H9 (cell line): ENCODE data around the gene TSPEAR. TPM values are rescaled to one million over a fixed set of nuclear protein-coding genes. Genes with fewer than 3 reads are reported as not detected.

Source experiments
- DNase-seq: peaks from one replicate; pipeline ENCODE4 v3.0.0-alpha.2; 2017
- H2AFZ ChIP-seq: one replicate; pipeline ENCODE4 v1.6.1; 2013; ENCODE audit warnings: mild to moderate bottlenecking, low read length, control low read depth, moderate library complexity
- H2AK5ac ChIP-seq: 2 replicates; pipeline ENCODE4 v1.6.1; 2013; ENCODE audit warnings: low read length, control low read depth, mixed read lengths; ENCODE audit not compliant: insufficient read length
- H2BK120ac ChIP-seq: one replicate; pipeline ENCODE4 v1.6.1; 2013; ENCODE audit warnings: low read depth, mild to moderate bottlenecking, low read length, control low read depth, inconsistent platforms; ENCODE audit not compliant: poor library complexity, severe bottlenecking
- H2BK12ac ChIP-seq: 2 replicates; pipeline ENCODE4 v1.6.1; 2013; ENCODE audit warnings: low read length, control low read depth, mixed read lengths, low read depth; ENCODE audit not compliant: insufficient read length
- H2BK15ac ChIP-seq: 2 replicates; pipeline ENCODE4 v1.6.1; 2013; ENCODE audit warnings: low read depth, low read length, control low read depth
- H2BK20ac ChIP-seq: one replicate; pipeline ENCODE4 v1.6.1; 2013; ENCODE audit warnings: low read depth, mild to moderate bottlenecking, low read length, control low read depth, inconsistent platforms; ENCODE audit not compliant: poor library complexity, severe bottlenecking
- H2BK5ac ChIP-seq: 2 replicates; pipeline ENCODE4 v1.6.1; 2013; ENCODE audit warnings: low read length, control low read depth, mixed read lengths; ENCODE audit not compliant: insufficient read length
- H3K14ac ChIP-seq: 2 replicates; pipeline ENCODE4 v1.6.1; 2013; ENCODE audit warnings: low read length, control low read depth; ENCODE audit not compliant: insufficient read depth
- H3K18ac ChIP-seq: 2 replicates; pipeline ENCODE4 v1.6.1; 2013; ENCODE audit warnings: low read depth, mild to moderate bottlenecking, mixed read lengths, low read length, control low read depth; ENCODE audit not compliant: insufficient read length
- H3K23ac ChIP-seq: 2 replicates; pipeline ENCODE4 v1.6.1; 2013; ENCODE audit warnings: low read length, control low read depth, mixed read lengths, low read depth; ENCODE audit not compliant: insufficient read length
- H3K23me2 ChIP-seq: 2 replicates; pipeline ENCODE4 v1.6.1; 2013; ENCODE audit warnings: low read depth, mild to moderate bottlenecking, mixed read lengths, low read length, control low read depth; ENCODE audit not compliant: insufficient read length, poor library complexity, severe bottlenecking
- H3K27ac ChIP-seq: 2 replicates; pipeline ENCODE4 v1.5.1; 2013; ENCODE audit warnings: low read length, control low read depth, mixed read lengths, low read depth; ENCODE audit not compliant: insufficient read length
- H3K27me3 ChIP-seq: 2 replicates; pipeline ENCODE4 v1.6.1; 2013; ENCODE audit warnings: low read length, control low read depth, inconsistent platforms; ENCODE audit not compliant: insufficient read depth
- H3K4ac ChIP-seq: 2 replicates; pipeline ENCODE4 v1.6.1; 2013; ENCODE audit warnings: low read depth, mild to moderate bottlenecking, control low read depth, inconsistent platforms, low read length, moderate library complexity
- H3K4me1 ChIP-seq: 2 replicates; pipeline ENCODE4 v1.6.1; 2013; ENCODE audit warnings: low read length, control low read depth, inconsistent platforms; ENCODE audit not compliant: insufficient read depth
- H3K4me2 ChIP-seq: 2 replicates; pipeline ENCODE4 v1.6.1; 2013; ENCODE audit warnings: low read length, control low read depth, mixed read lengths; ENCODE audit not compliant: insufficient read length, insufficient read depth
- H3K56ac ChIP-seq: 2 replicates; pipeline ENCODE4 v1.6.1; 2013; ENCODE audit warnings: low read depth, mild to moderate bottlenecking, mixed read lengths, low read length, control low read depth; ENCODE audit not compliant: insufficient read length
- H3K79me1 ChIP-seq: 2 replicates; pipeline ENCODE4 v1.6.1; 2013; ENCODE audit warnings: low read depth, mild to moderate bottlenecking, moderate library complexity, low read length, control low read depth, inconsistent platforms; ENCODE audit not compliant: insufficient read depth, poor library complexity, severe bottlenecking
- H3K79me2 ChIP-seq: 2 replicates; pipeline ENCODE4 v1.6.1; 2013; ENCODE audit warnings: low read length, control low read depth, inconsistent platforms; ENCODE audit not compliant: insufficient read depth
- H3K9ac ChIP-seq: 2 replicates; pipeline ENCODE4 v1.6.1; 2013; ENCODE audit warnings: low read length, control low read depth, mixed read lengths; ENCODE audit not compliant: insufficient read length; ENCODE audit errors: extremely low read depth
- H3K9me3 ChIP-seq: one replicate; pipeline ENCODE4 v1.6.1; 2013; ENCODE audit warnings: low read depth, low read length, inconsistent platforms; ENCODE audit not compliant: control insufficient read depth
- H3T11ph ChIP-seq: one replicate; pipeline ENCODE4 v1.6.1; 2013; ENCODE audit warnings: mild to moderate bottlenecking, low read length, control low read depth, inconsistent platforms
- H4K20me1 ChIP-seq: one replicate; pipeline ENCODE4 v1.6.1; 2013; ENCODE audit not compliant: control insufficient read depth, insufficient read length, insufficient read depth
- H4K5ac ChIP-seq: 2 replicates; pipeline ENCODE4 v1.6.1; 2013; ENCODE audit warnings: low read depth, mild to moderate bottlenecking, mixed read lengths, low read length, control low read depth; ENCODE audit not compliant: insufficient read length
- H4K8ac ChIP-seq: replicated peaks from 2 replicates; pipeline ENCODE4 v1.6.1; 2013; ENCODE audit warnings: low read length, control low read depth, mixed read lengths, low read depth; ENCODE audit not compliant: insufficient read length
- H4K91ac ChIP-seq: 2 replicates; pipeline ENCODE4 v1.6.1; 2013; ENCODE audit warnings: low read depth, mild to moderate bottlenecking, moderate library complexity, mixed read lengths, low read length, control low read depth; ENCODE audit not compliant: insufficient read length
- H3K27ac Mint-ChIP-seq, 3 experiments: 2 replicates in 2 of 3; 3 replicates in 1 of 3; pipeline ENCODE4 v1.8.0; 2020 to 2021; ENCODE audit warnings: mixed read lengths in 3 of 3, mild to moderate bottlenecking in 1 of 3, moderate library complexity in 1 of 3
- H3K27me3 Mint-ChIP-seq: 2 replicates; pipeline ENCODE4 v1.8.0; 2021; ENCODE audit warnings: low read depth, mild to moderate bottlenecking, moderate library complexity, mixed read lengths
- H3K36me3 Mint-ChIP-seq, 3 experiments: 2 replicates in 2 of 3; 3 replicates in 1 of 3; pipeline ENCODE4 v1.8.0; 2020 to 2021; ENCODE audit warnings: low read depth in 3 of 3, mixed read lengths in 3 of 3; ENCODE audit not compliant: insufficient read depth in 1 of 3
- H3K4me1 Mint-ChIP-seq, 2 experiments: 2 replicates each; pipeline ENCODE4 v1.8.0; 2020; ENCODE audit warnings: mixed read lengths in 2 of 2
- H3K4me3 Mint-ChIP-seq, 2 experiments: 2 replicates in 1 of 2; 3 replicates in 1 of 2; pipeline ENCODE4 v1.8.0; 2020 to 2021; ENCODE audit warnings: mild to moderate bottlenecking in 2 of 2, mixed read lengths in 2 of 2, moderate library complexity in 1 of 2
- H3K9me3 Mint-ChIP-seq, 2 experiments: 2 replicates in 1 of 2; 3 replicates in 1 of 2; pipeline ENCODE4 v1.8.0; 2020; ENCODE audit warnings: mild to moderate bottlenecking in 2 of 2, mixed read lengths in 2 of 2, moderate library complexity in 1 of 2
- WGBS: extraction: QIAGEN DNeasy Blood & Tissue Kit; methylation state at CpG from one replicate; pipeline ENCODE4 v1.1.7; 2013; ENCODE audit warnings: missing lambda C conversion rate, low lambda C conversion rate, mixed read lengths; ENCODE audit not compliant: insufficient read length; ENCODE audit errors: extremely low coverage; 5-methylcytosine and 5-hydroxymethylcytosine counted together
- total RNA-seq: library from RNA; stranded (reverse); gene quantifications from 2 replicates; pipeline ENCODE4 v1.2.1, GENCODE V29; 2021
- TF ChIP-seq, protein P1 (sequence below): fragments of 200-600 bp; sonication (generic); conservative IDR thresholded peaks from 3 replicates; pipeline ENCODE4 v1.8.0; 2021; ENCODE audit warnings: antibody characterized with exemption, mild to moderate bottlenecking

TSPEAR gene
- total RNA-seq, 1 experiment from 2014 or later: 1.3 TPM

DNA sequence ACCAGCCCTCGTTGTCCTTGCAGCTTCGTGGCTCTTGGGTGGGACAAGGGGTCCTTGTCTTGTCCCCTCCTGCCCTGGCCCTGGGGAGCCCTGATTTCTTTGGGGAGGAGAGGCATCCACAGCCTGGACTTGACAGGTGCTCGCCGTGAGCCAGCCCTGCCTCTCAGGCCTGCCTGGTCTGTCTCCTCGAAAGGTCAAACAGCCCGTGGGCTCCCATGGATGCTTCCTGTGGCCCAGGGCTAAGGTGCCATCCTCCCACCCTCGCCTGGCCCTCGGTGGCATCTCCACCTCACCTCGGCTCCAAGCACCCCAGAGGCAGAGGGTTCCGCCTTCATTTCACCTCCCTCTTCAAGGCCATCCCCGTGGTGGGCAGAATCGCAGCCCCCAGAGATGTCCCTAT, 247.0 kb downstream of the TSPEAR start:
- Mint-ChIP-seq H3K27ac (no peak overlapping the region), H3K27me3 (no peaks in the 10 kb centered on the region), H3K4me3 (no peak overlapping the region), H3K4me1 (peaks cover 0 to 8% of the 10 kb centered on the region in 2 experiments; a peak in 3 of 4 replicates), H3K9me3 (no peaks in the 10 kb centered on the region), H3K36me3 (no peaks in the 10 kb centered on the region)
- H3K23me2 ChIP-seq: no peaks in the 10 kb centered on the region
- no peak overlapping the region for H2BK15ac ChIP-seq
- H3K23ac ChIP-seq: no peak overlapping the region
- H3K18ac ChIP-seq: no peak overlapping the region
- H2BK12ac ChIP-seq: no peak overlapping the region
- H2BK20ac ChIP-seq: no peak overlapping the region
- H3K56ac ChIP-seq: no peak overlapping the region
- H3T11ph ChIP-seq: no peak overlapping the region
- H3K79me2 ChIP-seq: no peaks in the 10 kb centered on the region
- DNase-seq: no peak
- no peak overlapping the region for H3K4ac ChIP-seq
- H3K4me1 ChIP-seq: no peaks in the 10 kb centered on the region
- no peaks in the 10 kb centered on the region for H3K27me3 ChIP-seq
- no peak overlapping the region for H3K27ac ChIP-seq
- H2AK5ac ChIP-seq: no peak overlapping the region
- H4K5ac ChIP-seq: no peak overlapping the region
- H2BK5ac ChIP-seq: no peak overlapping the region
- no peak overlapping the region for H2BK120ac ChIP-seq
- no peak overlapping the region for H2AFZ ChIP-seq
- no CpG with 5 or more reads among the region's 12 CpGs for WGBS
- no peak overlapping the region for H3K14ac ChIP-seq
- H3K9me3 ChIP-seq: no peaks in the 10 kb centered on the region
- no peak overlapping the region for H3K9ac ChIP-seq
- H4K8ac ChIP-seq: no peak overlapping the region
- TF ChIP-seq, protein P1, sequence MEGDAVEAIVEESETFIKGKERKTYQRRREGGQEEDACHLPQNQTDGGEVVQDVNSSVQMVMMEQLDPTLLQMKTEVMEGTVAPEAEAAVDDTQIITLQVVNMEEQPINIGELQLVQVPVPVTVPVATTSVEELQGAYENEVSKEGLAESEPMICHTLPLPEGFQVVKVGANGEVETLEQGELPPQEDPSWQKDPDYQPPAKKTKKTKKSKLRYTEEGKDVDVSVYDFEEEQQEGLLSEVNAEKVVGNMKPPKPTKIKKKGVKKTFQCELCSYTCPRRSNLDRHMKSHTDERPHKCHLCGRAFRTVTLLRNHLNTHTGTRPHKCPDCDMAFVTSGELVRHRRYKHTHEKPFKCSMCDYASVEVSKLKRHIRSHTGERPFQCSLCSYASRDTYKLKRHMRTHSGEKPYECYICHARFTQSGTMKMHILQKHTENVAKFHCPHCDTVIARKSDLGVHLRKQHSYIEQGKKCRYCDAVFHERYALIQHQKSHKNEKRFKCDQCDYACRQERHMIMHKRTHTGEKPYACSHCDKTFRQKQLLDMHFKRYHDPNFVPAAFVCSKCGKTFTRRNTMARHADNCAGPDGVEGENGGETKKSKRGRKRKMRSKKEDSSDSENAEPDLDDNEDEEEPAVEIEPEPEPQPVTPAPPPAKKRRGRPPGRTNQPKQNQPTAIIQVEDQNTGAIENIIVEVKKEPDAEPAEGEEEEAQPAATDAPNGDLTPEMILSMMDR: no peak
- no peaks in the 10 kb centered on the region for H4K20me1 ChIP-seq
- H3K79me1 ChIP-seq: no peaks in the 10 kb centered on the region
- no peak overlapping the region for H4K91ac ChIP-seq
- no peak overlapping the region for H3K4me2 ChIP-seq
